K562 (cell line): Measurements from ENCODE around the gene CCDC106. TPM values are rescaled to one million over a fixed set of nuclear protein-coding genes. Genes with fewer than 3 reads are reported as not detected.
A peak's percentile ranks its signal among the peaks of the same experiment; 100 is the strongest.

ENCODE experiments used
- E2F6 ChIP-seq, 2 experiments: IDR thresholded peaks; 2 replicates each; pipeline ENCODE4 v1.6.1; 2011; ENCODE audit warnings: borderline replicate concordance in 1 of 2, control low read depth in 1 of 2, low read depth in 1 of 2, low read length in 1 of 2, mild to moderate bottlenecking in 1 of 2, mixed read lengths in 1 of 2, moderate library complexity in 1 of 2; ENCODE audit not compliant: insufficient read depth in 1 of 2, insufficient read length in 1 of 2, poor library complexity in 1 of 2, severe bottlenecking in 1 of 2; ENCODE audit errors: extremely low read depth in 1 of 2
- FOXA1 ChIP-seq: fragments of 450-650 bp; IDR thresholded peaks from 2 replicates; pipeline ENCODE4 v1.6.1; 2016; ENCODE audit warnings: mild to moderate bottlenecking, borderline replicate concordance
- ILF3 ChIP-seq: fragments of 450-650 bp; IDR thresholded peaks from 2 replicates; pipeline ENCODE4 v1.6.1; 2018; ENCODE audit warnings: antibody characterized with exemption, mild to moderate bottlenecking, moderate library complexity, borderline replicate concordance
- NEUROD1 ChIP-seq: fragments of 150-350 bp; IDR thresholded peaks from 2 replicates; pipeline ENCODE4 v1.6.1; 2014; ENCODE audit warnings: borderline replicate concordance, low read length, low read depth; ENCODE audit not compliant: partially characterized antibody
- PREB ChIP-seq: sonication (generic); formaldehyde crosslinking; IDR thresholded peaks from 2 replicates; pipeline ENCODE4 v1.8.1; 2023; ENCODE audit warnings: mild to moderate bottlenecking, missing genetic modification reagents
- SMARCB1 ChIP-seq: IDR thresholded peaks from 2 replicates; pipeline ENCODE4 v1.6.1; 2011; ENCODE audit warnings: improper control_type of control experiment, low read depth; ENCODE audit not compliant: insufficient read length
- SNAPC5 ChIP-seq: fragments of 250-450 bp; sonication (Bioruptor Pico); IDR thresholded peaks from 2 replicates; pipeline ENCODE4 v1.8.0; 2021; ENCODE audit warnings: moderate library complexity, mild to moderate bottlenecking, inconsistent platforms
- TFAP4 ChIP-seq: sonication (generic); formaldehyde crosslinking; IDR thresholded peaks from 2 replicates; pipeline ENCODE4 v1.8.0; 2022; ENCODE audit warnings: missing genetic modification reagents, mild to moderate bottlenecking, moderate library complexity, borderline replicate concordance
- THRA ChIP-seq: fragments of 450-650 bp; IDR thresholded peaks from 2 replicates; pipeline ENCODE4 v1.6.1; 2017; ENCODE audit warnings: mild to moderate bottlenecking, moderate library complexity
- ZBTB33 ChIP-seq: sonication (generic); formaldehyde crosslinking; IDR thresholded peaks from 2 replicates; pipeline ENCODE4 v1.8.1; 2023; ENCODE audit warnings: mild to moderate bottlenecking, missing genetic modification reagents
- ZBTB9 ChIP-seq: fragments of 450-650 bp; formaldehyde crosslinking; IDR thresholded peaks from 2 replicates; pipeline ENCODE4 v1.4.0; 2020; ENCODE audit warnings: mild to moderate bottlenecking, moderate library complexity
- ZKSCAN3 ChIP-seq: fragments of 250-450 bp; sonication (Bioruptor Pico); IDR thresholded peaks from 2 replicates; pipeline ENCODE4 v1.4.0; 2020
- ZNF507 ChIP-seq: conservative IDR thresholded peaks from 2 replicates; pipeline ENCODE4 v1.6.1; 2017; ENCODE audit warnings: missing genetic modification characterization, missing compliant biosample characterization
- ZNF740 ChIP-seq, 3 experiments: fragments of 200-800 bp in 1 of 3; sonication (Bioruptor generic) in 1 of 3; sonication (generic) in 1 of 3; formaldehyde crosslinking in 1 of 3; IDR thresholded peaks; 2 replicates each; pipeline versions ENCODE4 v1.6.1 to v1.8.0; 2016 to 2022; ENCODE audit warnings: mild to moderate bottlenecking in 2 of 3, missing compliant biosample characterization in 2 of 3, missing genetic modification characterization in 2 of 3, missing genetic modification reagents in 1 of 3
- polyA plus RNA-seq, 8 experiments: library from polyadenylated mRNA; depleted of rRNA in 4 of 8; stranded (reverse) in 5 of 8; unstranded in 3 of 8; fragments of >200 nt; fragmentation: Nextera tagmentation in 2 of 8; fragmentation: Illumina TruSeq in 1 of 8; extraction: Ambion mirVana in 2 of 8; extraction: Trizol in 1 of 8; gene quantifications; 2 replicates each; pipeline versions ENCODE4 v1.2.1 to v1.2.3, GENCODE V29; 2011 to 2014; ENCODE audit warnings: inconsistent platforms in 1 of 8, missing spikeins in 1 of 8
- total RNA-seq, 7 experiments: library from RNA; depleted of rRNA in 6 of 7; stranded (reverse); fragments of >200 nt in 6 of 7; fragmentation: Illumina TruSeq in 2 of 7; extraction: Trizol in 2 of 7; gene quantifications; 2 replicates each; pipeline versions ENCODE4 v1.2.1 to v1.2.3, GENCODE V29; 2011 to 2021; ENCODE audit warnings: low replicate concordance in 1 of 7

CCDC106 gene
- total and polyA plus RNA-seq, 9 of the 15 experiments (the other 6 are each of a cell fraction or from before 2014, with no cell fraction given): 0.10 to 27.5 (median 15.0) TPM; not detected in 1

GRCh38 chr19:55624109-55625003, 23.7 kb upstream of the CCDC106 start, which contains the start of gene ZNF784 (continued):
- TF ChIP-seq E2F6 (IDR thresholded peaks at IDR 0.05; ENCODE audit: borderline replicate concordance in 1 of 2, extremely low read depth in 1 of 2, insufficient read depth in 1 of 2, insufficient read length in 1 of 2, low read depth in 1 of 2, low read length in 1 of 2, poor library complexity in 1 of 2, severe bottlenecking in 1 of 2) (peak in 1 of 2 experiments; percentile 35), NEUROD1 (peak; percentile 20), ZNF740 (CRISPR knock-in tag; IDR thresholded peaks at IDR 0.05) (no peak), ZNF740 (tag; IDR thresholded peaks at IDR 0.05) (no peak), PREB (CRISPR knock-in tag) (no peak), THRA (no peak), ZBTB33 (0 out of 2 replicates have a peak, but pooled peaks have one; percentile 17), ZBTB9 (CRISPR knock-in tag) (no peak), FOXA1 (no peak), TFAP4 (CRISPR knock-in tag) (0 out of 2 replicates have a peak, but pooled peaks have one; percentile 57), ZNF507 (no peak), SNAPC5 (no peak), ZKSCAN3 (CRISPR knock-in tag) (no peak), SMARCB1 (no peak), ILF3 (no peak)
